GM10266 (cell line): ENCODE measurements around the gene ANKRD1.
A peak's percentile ranks its signal among the peaks of the same experiment; 100 is the strongest.

Experiments
- DNase-seq: peaks from one replicate; pipeline ENCODE4 v3.0.0; 2012; ENCODE audit errors: extremely low spot score
- TF ChIP-seq, protein P1 (sequence below): IDR thresholded peaks from 2 replicates; pipeline ENCODE4 v1.5.1; 2012; ENCODE audit warnings: mild to moderate bottlenecking, low read depth; ENCODE audit not compliant: control insufficient read depth, insufficient read depth; ENCODE audit errors: missing control alignments

Gene ANKRD1

GRCh38 chr10:90872648-90873020, 48.3 kb downstream of the ANKRD1 start:
- no peak for DNase-seq
- TF ChIP-seq, protein P1, sequence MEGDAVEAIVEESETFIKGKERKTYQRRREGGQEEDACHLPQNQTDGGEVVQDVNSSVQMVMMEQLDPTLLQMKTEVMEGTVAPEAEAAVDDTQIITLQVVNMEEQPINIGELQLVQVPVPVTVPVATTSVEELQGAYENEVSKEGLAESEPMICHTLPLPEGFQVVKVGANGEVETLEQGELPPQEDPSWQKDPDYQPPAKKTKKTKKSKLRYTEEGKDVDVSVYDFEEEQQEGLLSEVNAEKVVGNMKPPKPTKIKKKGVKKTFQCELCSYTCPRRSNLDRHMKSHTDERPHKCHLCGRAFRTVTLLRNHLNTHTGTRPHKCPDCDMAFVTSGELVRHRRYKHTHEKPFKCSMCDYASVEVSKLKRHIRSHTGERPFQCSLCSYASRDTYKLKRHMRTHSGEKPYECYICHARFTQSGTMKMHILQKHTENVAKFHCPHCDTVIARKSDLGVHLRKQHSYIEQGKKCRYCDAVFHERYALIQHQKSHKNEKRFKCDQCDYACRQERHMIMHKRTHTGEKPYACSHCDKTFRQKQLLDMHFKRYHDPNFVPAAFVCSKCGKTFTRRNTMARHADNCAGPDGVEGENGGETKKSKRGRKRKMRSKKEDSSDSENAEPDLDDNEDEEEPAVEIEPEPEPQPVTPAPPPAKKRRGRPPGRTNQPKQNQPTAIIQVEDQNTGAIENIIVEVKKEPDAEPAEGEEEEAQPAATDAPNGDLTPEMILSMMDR, result no peak

DNA sequence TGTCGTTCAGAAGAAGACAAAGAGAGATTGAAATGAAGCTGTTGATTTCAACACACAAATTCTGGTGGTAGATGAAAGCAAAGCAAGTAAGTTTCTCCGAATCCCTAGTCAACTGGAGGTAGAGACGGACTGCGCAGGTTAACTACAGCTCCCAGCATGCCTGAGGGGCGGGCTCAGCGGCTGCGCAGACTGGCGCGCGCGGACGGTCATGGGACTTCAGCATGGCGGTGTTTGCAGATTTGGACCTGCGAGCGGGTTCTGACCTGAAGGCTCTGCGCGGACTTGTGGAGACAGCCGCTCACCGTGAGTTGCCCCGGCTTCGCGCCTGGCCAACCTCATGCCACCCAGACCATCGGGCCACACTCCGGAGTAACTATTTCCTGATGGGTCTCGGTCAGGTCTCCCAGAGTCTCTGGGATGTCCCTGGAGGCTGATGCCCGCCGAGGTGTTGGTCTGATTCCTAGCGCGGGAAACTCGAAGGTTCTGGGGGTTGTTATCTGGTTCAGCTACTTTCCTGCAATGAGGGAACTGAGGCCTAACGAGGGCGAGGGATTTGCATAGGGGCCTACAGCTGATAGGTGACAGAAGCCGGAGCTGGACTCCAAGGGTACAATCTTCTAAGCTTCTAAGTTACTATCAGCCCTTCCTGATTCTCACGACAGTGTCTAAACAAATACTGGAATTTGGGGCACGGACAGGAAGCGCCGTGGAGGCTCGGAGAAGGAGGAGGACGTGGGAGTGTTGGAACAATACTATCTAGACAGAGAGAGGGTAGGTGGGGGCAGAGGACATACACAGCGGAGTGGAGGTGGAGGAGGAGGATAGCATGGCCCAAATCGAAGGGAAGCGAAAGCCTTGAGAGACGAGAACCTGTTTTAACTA, 48.9 kb downstream of the ANKRD1 start, which contains the start of gene RPP30:
TSS of gene RPP30 (plus strand) at position 209 of the 882 bp plus-strand sequence. CDS start at position 222, 13 bp downstream.
- DNase-seq, result peak; percentile 82
- TF ChIP-seq, protein P1, result no peak

- DNase-seq, result peak; percentile 55
- TF ChIP-seq, protein P1, result peak; percentile 59
Observed at GRCh38 chr10:90871279-90871765, 49.6 kb downstream of the ANKRD1 start.

GRCh38 chr10:90866050-90866598, 54.8 kb downstream of the ANKRD1 start:
- TF ChIP-seq, protein P1, result no peak

DNA sequence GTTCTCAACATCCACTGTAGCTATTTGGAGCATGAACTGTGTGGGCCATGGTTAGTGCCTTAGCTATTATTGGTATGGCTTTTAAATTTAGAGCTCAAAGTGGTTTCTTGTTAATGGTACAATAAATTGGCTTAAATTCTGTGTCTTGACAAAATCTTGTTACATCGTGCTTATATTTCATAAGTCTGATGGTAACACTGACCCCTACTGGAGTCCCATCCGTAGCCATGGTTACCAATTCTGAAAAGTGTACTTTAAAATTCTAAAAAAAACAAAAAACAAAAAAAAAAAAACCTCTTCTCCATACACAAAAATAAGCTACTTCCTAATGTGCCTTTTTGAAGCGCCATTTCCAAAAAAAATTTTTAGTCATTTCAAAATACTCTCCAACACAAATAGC, 55.5 kb downstream of the ANKRD1 start:
- TF ChIP-seq, protein P1, result peak; percentile 26
- no peak for DNase-seq

More at GRCh38 chr10:90866050-90866598, 54.8 kb downstream of the ANKRD1 start:
- DNase-seq, result no peak

- TF ChIP-seq, protein P1, result peak; percentile 54
- no peak for DNase-seq
Observed at GRCh38 chr10:90862908-90863514, 57.9 kb downstream of the ANKRD1 start.
